ENCODE results near the gene ZCCHC24. TPM values are rescaled to one million over a fixed set of nuclear protein-coding genes. Genes with fewer than 3 reads are reported as not detected.

ZCCHC24 gene
- polyA plus RNA-seq, 1 of the 3 experiments (the other 2 are of a cell fraction), result 15.8 TPM

- no peaks in the 10 kb centered on the region for H3K9me2 ChIP-seq
- no peaks in the 10 kb centered on the region for H3K27me3 ChIP-seq (ENCODE audit: insufficient read depth)
- no peak overlapping the region for H3K27ac ChIP-seq (ENCODE audit: low read depth in 2 of 2, low read length in 1 of 2)
- peaks cover 9% of the 10 kb centered on the region for H3K79me2 ChIP-seq (ENCODE audit: insufficient read depth)
- H3K4me3 ChIP-seq (ENCODE audit: low read depth in 2 of 2, low read length in 1 of 2), result no peak overlapping the region
- TF ChIP-seq JUND (IDR thresholded peaks at IDR 0.05), result no peak
- TF ChIP-seq TCF12 (IDR thresholded peaks at IDR 0.05), result no peak
- TF ChIP-seq NFIC (IDR thresholded peaks at IDR 0.05; ENCODE audit: borderline replicate concordance), result no peak
- no peak for TF ChIP-seq GABPA (IDR thresholded peaks at IDR 0.05; ENCODE audit: low read depth)
- TF ChIP-seq RFX5 (IDR thresholded peaks at IDR 0.05; ENCODE audit: low read length), result no peak
- TF ChIP-seq GATA2 (CRISPR knock-in tag; IDR thresholded peaks at IDR 0.05), result no peak
- TF ChIP-seq MAX (IDR thresholded peaks at IDR 0.05; ENCODE audit: low read depth), result no peak
- no peak for TF ChIP-seq IRF3 (IDR thresholded peaks at IDR 0.05; ENCODE audit: low read depth, low read length)
- no peak for TF ChIP-seq REST (IDR thresholded peaks at IDR 0.05; ENCODE audit: low read depth, low read length)
- no peak for TF ChIP-seq PBX3 (IDR thresholded peaks at IDR 0.05)
- TF ChIP-seq TAF1 (IDR thresholded peaks at IDR 0.05; ENCODE audit: borderline replicate concordance, low read depth, low read length), result no peak
- no peak for TF ChIP-seq USF2 (IDR thresholded peaks at IDR 0.05; ENCODE audit: borderline replicate concordance, low read depth, low read length)
- no peak for TF ChIP-seq YY1 (IDR thresholded peaks at IDR 0.05; ENCODE audit: low read depth)
- no peak for TF ChIP-seq SIN3A (IDR thresholded peaks at IDR 0.05; ENCODE audit: borderline replicate concordance, low read depth, low read length)
- no peak for TF ChIP-seq MEF2A (IDR thresholded peaks at IDR 0.05; ENCODE audit: borderline replicate concordance, low read depth)
- no peak for TF ChIP-seq EZH2phosphoT487 (IDR thresholded peaks at IDR 0.05; ENCODE audit: borderline replicate concordance, low read depth)
- no peak for TF ChIP-seq FOXJ3 (CRISPR knock-in tag; IDR thresholded peaks at IDR 0.05)
- CTCF ChIA-PET, result no interaction called here
- peaks cover 7% of the 10 kb centered on the region; the same call in 1 of the 2 replicates for H4K20me1 ChIP-seq (ENCODE audit: insufficient read depth)
- H3K9me3 ChIP-seq, result no peaks in the 10 kb centered on the region
- WGBS (ENCODE audit: low lambda C conversion rate), result 95% methylated on average over 2 of the region's 2 CpGs
- H2AFZ ChIP-seq (ENCODE audit: low read depth), result no peak overlapping the region
- H3K4me2 ChIP-seq, result no peak overlapping the region
- POLR2A ChIA-PET, result no interaction called here
- no peak for DNase-seq
- peaks cover 10 to 26% of the 10 kb centered on the region in 2 experiments; a peak in 3 of 4 replicates for H3K4me1 ChIP-seq (ENCODE audit: control insufficient read depth in 1 of 2, insufficient read depth in 2 of 2, low read depth in 1 of 2, low read length in 1 of 2)
- H3K9ac ChIP-seq, result no peak overlapping the region
- peaks cover 5% of the 10 kb centered on the region for H3F3A ChIP-seq (replicated peaks; ENCODE audit: insufficient read depth)
- H3K36me3 ChIP-seq (replicated peaks in 1 of 2; ENCODE audit: control insufficient read depth in 1 of 2, insufficient read depth in 2 of 2, low read length in 1 of 2), result peaks cover 0 to 7% of the 10 kb centered on the region in 2 experiments
Observed at GRCh38 chr10:79417266-79417665, 28.2 kb downstream of the ZCCHC24 start.

All from SK-N-SH (cell line).